T-helper 17 cell (primary cell): ENCODE data around the gene PACRG. TPM values are rescaled to one million over a fixed set of nuclear protein-coding genes. Genes with fewer than 3 reads are reported as not detected.

ENCODE experiments used
- ATAC-seq: fragments of 150-1000 bp; cut with Tn5 transposase; 2 replicates; pipeline ENCODE4 v1.10.0; 2021; ENCODE audit warnings: mild to moderate bottlenecking, moderate library complexity
- DNase-seq, 3 donors: peaks; one replicate each; pipeline versions ENCODE4 v3.0.0 to v3.0.0-alpha.2; 2020 to 2021
- H3K9me3 ChIP-seq: one replicate; pipeline ENCODE4 v1.7.0; 2013; ENCODE audit warnings: low read length, mild to moderate bottlenecking; ENCODE audit not compliant: control insufficient read depth, poor library complexity, severe bottlenecking
- H3K27ac Mint-ChIP-seq: one replicate; pipeline ENCODE4 v1.8.0; 2022; ENCODE audit warnings: mild to moderate bottlenecking, moderate library complexity, mixed read lengths
- H3K27me3 Mint-ChIP-seq: one replicate; pipeline ENCODE4 v1.8.0; 2022; ENCODE audit warnings: mixed read lengths
- H3K36me3 Mint-ChIP-seq: one replicate; pipeline ENCODE4 v1.8.0; 2022; ENCODE audit warnings: low read depth, mixed read lengths
- H3K4me1 Mint-ChIP-seq: one replicate; pipeline ENCODE4 v1.8.0; 2022; ENCODE audit warnings: mild to moderate bottlenecking, mixed read lengths
- H3K4me3 Mint-ChIP-seq: one replicate; pipeline ENCODE4 v1.8.0; 2022; ENCODE audit warnings: mild to moderate bottlenecking, moderate library complexity, mixed read lengths
- total RNA-seq, 4 donors: library from RNA in 2 of 4; stranded (reverse) in 2 of 4; gene quantifications; one replicate each; pipeline ENCODE4 v1.2.3 and lab custom pipeline; 2022 to 2026

The PACRG gene
- total RNA-seq, 2 donors from 2014 or later = 1.6 to 2.0 TPM

- no peaks in the 10 kb centered on the region for H3K9me3 ChIP-seq
- DNase-seq (no peak), ATAC-seq (no peak)
- no peaks in the 10 kb centered on the region for H3K4me1 Mint-ChIP-seq
- no peaks in the 10 kb centered on the region for H3K36me3 Mint-ChIP-seq
- peaks cover 5% of the 10 kb centered on the region for H3K27me3 Mint-ChIP-seq
- H3K4me3 Mint-ChIP-seq = no peak overlapping the region
- no peak overlapping the region for H3K27ac Mint-ChIP-seq
Measured at GRCh38 chr6:163121270-163121669, 393.5 kb downstream of the PACRG start.

- DNase-seq = no peak
- ATAC-seq = no peak
- H3K9me3 ChIP-seq = no peaks in the 10 kb centered on the region
- no peak overlapping the region for H3K4me3 Mint-ChIP-seq
- H3K27me3 Mint-ChIP-seq = peaks cover 6% of the 10 kb centered on the region
- no peaks in the 10 kb centered on the region for H3K36me3 Mint-ChIP-seq
- no peaks in the 10 kb centered on the region for H3K4me1 Mint-ChIP-seq
- H3K27ac Mint-ChIP-seq = no peak overlapping the region
Measured at GRCh38 chr6:163122365-163122764, 394.6 kb downstream of the PACRG start.

GRCh38 chr6:163123098-163123497 is 395.3 kb downstream of the PACRG start:
- Mint-ChIP-seq H3K36me3 (no peaks in the 10 kb centered on the region), H3K4me1 (no peaks in the 10 kb centered on the region), H3K4me3 (no peak overlapping the region), H3K27ac (no peak overlapping the region), H3K27me3 (peaks cover 6% of the 10 kb centered on the region)
- DNase-seq = no peak
- no peak for ATAC-seq
- H3K9me3 ChIP-seq = no peaks in the 10 kb centered on the region

- Mint-ChIP-seq H3K27ac (no peak overlapping the region), H3K36me3 (no peaks in the 10 kb centered on the region), H3K4me1 (no peaks in the 10 kb centered on the region), H3K27me3 (peaks cover 10% of the 10 kb centered on the region), H3K4me3 (no peak overlapping the region)
- ATAC-seq = no peak
- no peak for DNase-seq
- H3K9me3 ChIP-seq = no peaks in the 10 kb centered on the region
Measured at GRCh38 chr6:163126741-163127140, 399.0 kb downstream of the PACRG start.

- no peak for DNase-seq
- no peaks in the 10 kb centered on the region for H3K9me3 ChIP-seq
- H3K27ac Mint-ChIP-seq = no peak overlapping the region
- ATAC-seq = no peak
- no peak overlapping the region for H3K4me3 Mint-ChIP-seq
- H3K4me1 Mint-ChIP-seq = no peaks in the 10 kb centered on the region
- H3K27me3 Mint-ChIP-seq = peaks cover 10% of the 10 kb centered on the region
- no peaks in the 10 kb centered on the region for H3K36me3 Mint-ChIP-seq
Measured at GRCh38 chr6:163127587-163127986, 399.8 kb downstream of the PACRG start.

- no peak overlapping the region for H3K27ac Mint-ChIP-seq
- H3K27me3 Mint-ChIP-seq = peaks cover 10% of the 10 kb centered on the region
- no peaks in the 10 kb centered on the region for H3K9me3 ChIP-seq
- no peak for DNase-seq
- H3K4me3 Mint-ChIP-seq = no peak overlapping the region
- H3K4me1 Mint-ChIP-seq = no peaks in the 10 kb centered on the region
- H3K36me3 Mint-ChIP-seq = no peaks in the 10 kb centered on the region
- no peak for ATAC-seq
Measured at GRCh38 chr6:163128324-163128723, 400.6 kb downstream of the PACRG start.

- Mint-ChIP-seq H3K4me3 (no peak overlapping the region), H3K27ac (no peak overlapping the region), H3K27me3 (peaks cover 7% of the 10 kb centered on the region), H3K4me1 (no peaks in the 10 kb centered on the region), H3K36me3 (no peaks in the 10 kb centered on the region)
- DNase-seq = no peak
- H3K9me3 ChIP-seq = no peaks in the 10 kb centered on the region
- no peak for ATAC-seq
Measured at GRCh38 chr6:163132050-163132750, 404.4 kb downstream of the PACRG start.

- Mint-ChIP-seq H3K4me1 (no peaks in the 10 kb centered on the region), H3K27ac (no peak overlapping the region), H3K36me3 (no peaks in the 10 kb centered on the region), H3K27me3 (peaks cover 15% of the 10 kb centered on the region), H3K4me3 (no peak overlapping the region)
- DNase-seq (no peak), ATAC-seq (no peak)
- no peaks in the 10 kb centered on the region for H3K9me3 ChIP-seq
Measured at GRCh38 chr6:163133017-163133416, 405.2 kb downstream of the PACRG start.

GRCh38 chr6:163133691-163134090 is 405.9 kb downstream of the PACRG start:
- DNase-seq (no peak), ATAC-seq (no peak)
- no peak overlapping the region for H3K4me3 Mint-ChIP-seq
- H3K9me3 ChIP-seq = no peaks in the 10 kb centered on the region
- H3K27ac Mint-ChIP-seq = no peak overlapping the region
- H3K36me3 Mint-ChIP-seq = no peaks in the 10 kb centered on the region
- no peaks in the 10 kb centered on the region for H3K4me1 Mint-ChIP-seq
- H3K27me3 Mint-ChIP-seq = peaks cover 17% of the 10 kb centered on the region

GRCh38 chr6:163136681-163137397 is 409.1 kb downstream of the PACRG start:
- H3K36me3 Mint-ChIP-seq = no peaks in the 10 kb centered on the region
- DNase-seq (no peak), ATAC-seq (no peak)

GRCh38 chr6:163137398-163137881 is 409.7 kb downstream of the PACRG start:
- H3K27me3 Mint-ChIP-seq = peaks cover 13% of the 10 kb centered on the region
- H3K36me3 Mint-ChIP-seq = no peaks in the 10 kb centered on the region
- H3K4me1 Mint-ChIP-seq = no peaks in the 10 kb centered on the region
- ATAC-seq (no peak), DNase-seq (no peak)
- no peak overlapping the region for H3K27ac Mint-ChIP-seq
- H3K9me3 ChIP-seq = peaks cover 3% of the 10 kb centered on the region
- no peak overlapping the region for H3K4me3 Mint-ChIP-seq

More at GRCh38 chr6:163136681-163137397, 409.1 kb downstream of the PACRG start:
- Mint-ChIP-seq H3K4me3 (no peak overlapping the region), H3K27ac (no peak overlapping the region), H3K27me3 (peaks cover 13% of the 10 kb centered on the region), H3K4me1 (no peaks in the 10 kb centered on the region)
- H3K9me3 ChIP-seq = peaks cover 3% of the 10 kb centered on the region

- peaks cover 3% of the 10 kb centered on the region for H3K9me3 ChIP-seq
- DNase-seq (no peak), ATAC-seq (no peak)
- Mint-ChIP-seq H3K4me1 (no peaks in the 10 kb centered on the region), H3K4me3 (no peak overlapping the region), H3K27me3 (peaks cover 16% of the 10 kb centered on the region), H3K36me3 (no peaks in the 10 kb centered on the region), H3K27ac (no peak overlapping the region)
Measured at GRCh38 chr6:163146036-163146435, 418.3 kb downstream of the PACRG start.

GRCh38 chr6:163147994-163148393 is 420.2 kb downstream of the PACRG start:
- Mint-ChIP-seq H3K27ac (no peak overlapping the region), H3K27me3 (peaks cover 27% of the 10 kb centered on the region), H3K36me3 (no peaks in the 10 kb centered on the region), H3K4me1 (no peaks in the 10 kb centered on the region), H3K4me3 (no peak overlapping the region)
- ATAC-seq (no peak), DNase-seq (no peak)
- H3K9me3 ChIP-seq = no peaks in the 10 kb centered on the region
